Measurements from ENCODE around the gene PCDH12. TPM values are rescaled to one million over a fixed set of nuclear protein-coding genes. Genes with fewer than 3 reads are reported as not detected.

PCDH12 gene
- total and polyA plus RNA-seq, 8 donors = 9.8 to 42.7 (median 37.4) TPM

GRCh38 chr5:141897425-141897824 lies 60.6 kb downstream of the PCDH12 start:
- H3K36me3 ChIP-seq = no peaks in the 10 kb centered on the region
- DNase-seq = no peak
- H3K27ac ChIP-seq = no peak overlapping the region
- H3K9me3 ChIP-seq = no peaks in the 10 kb centered on the region
- TF ChIP-seq, protein P1, sequence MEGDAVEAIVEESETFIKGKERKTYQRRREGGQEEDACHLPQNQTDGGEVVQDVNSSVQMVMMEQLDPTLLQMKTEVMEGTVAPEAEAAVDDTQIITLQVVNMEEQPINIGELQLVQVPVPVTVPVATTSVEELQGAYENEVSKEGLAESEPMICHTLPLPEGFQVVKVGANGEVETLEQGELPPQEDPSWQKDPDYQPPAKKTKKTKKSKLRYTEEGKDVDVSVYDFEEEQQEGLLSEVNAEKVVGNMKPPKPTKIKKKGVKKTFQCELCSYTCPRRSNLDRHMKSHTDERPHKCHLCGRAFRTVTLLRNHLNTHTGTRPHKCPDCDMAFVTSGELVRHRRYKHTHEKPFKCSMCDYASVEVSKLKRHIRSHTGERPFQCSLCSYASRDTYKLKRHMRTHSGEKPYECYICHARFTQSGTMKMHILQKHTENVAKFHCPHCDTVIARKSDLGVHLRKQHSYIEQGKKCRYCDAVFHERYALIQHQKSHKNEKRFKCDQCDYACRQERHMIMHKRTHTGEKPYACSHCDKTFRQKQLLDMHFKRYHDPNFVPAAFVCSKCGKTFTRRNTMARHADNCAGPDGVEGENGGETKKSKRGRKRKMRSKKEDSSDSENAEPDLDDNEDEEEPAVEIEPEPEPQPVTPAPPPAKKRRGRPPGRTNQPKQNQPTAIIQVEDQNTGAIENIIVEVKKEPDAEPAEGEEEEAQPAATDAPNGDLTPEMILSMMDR (IDR thresholded peaks at IDR 0.05) = no peak
- H3K4me3 ChIP-seq = no peak overlapping the region
- H3K27me3 ChIP-seq = peaks cover 0 to 2% of the 10 kb centered on the region in 2 donors
- intact Hi-C loops (cut with DNase I) = no loop called here
- no peak for ATAC-seq
- no peaks in the 10 kb centered on the region for H3K4me1 ChIP-seq

Other genes with a start within 250 kb of the PCDH12 start
- gene PCDH1, start 79.8 kb downstream of the PCDH12 start, total RNA-seq = 10 to 100 TPM; 55.2 to 65.0 TPM
- gene PCDH1, start 79.8 kb downstream of the PCDH12 start, polyA plus RNA-seq (ENCODE audit: insufficient read length in 6 of 6) = 10 to 100 TPM; 23.6 to 38.2 (median 31.8) TPM
- 10 to 100 TPM; 74.1 to 75.1 TPM for gene DELE1, start 34.3 kb downstream of the PCDH12 start, total RNA-seq
- 100 to 1,000 TPM; 142 to 168 (median 154) TPM for gene DELE1, start 34.3 kb downstream of the PCDH12 start, polyA plus RNA-seq (ENCODE audit: insufficient read length in 6 of 6)
- 10 to 100 TPM; 50.1 to 53.8 TPM for gene RNF14, start 10.9 kb upstream of the PCDH12 start, total RNA-seq
- 10 to 100 TPM; 39.8 to 54.6 (median 46.7) TPM for gene RNF14, start 10.9 kb upstream of the PCDH12 start, polyA plus RNA-seq (ENCODE audit: insufficient read length in 6 of 6)
- gene GNPDA1, start 54.8 kb upstream of the PCDH12 start, total RNA-seq = 10 to 100 TPM; 43.5 to 54.6 TPM
- 10 to 100 TPM; 40.2 to 44.9 (median 42.1) TPM for gene GNPDA1, start 54.8 kb upstream of the PCDH12 start, polyA plus RNA-seq (ENCODE audit: insufficient read length in 6 of 6)
- 10 to 100 TPM; 76.5 to 93.1 TPM for gene NDFIP1, start 150.6 kb upstream of the PCDH12 start, total RNA-seq
- gene NDFIP1, start 150.6 kb upstream of the PCDH12 start, polyA plus RNA-seq (ENCODE audit: insufficient read length in 6 of 6) = 100 to 1,000 TPM in 5 of 6 donors, 10 to 100 TPM in 1; 99.2 to 111 (median 105) TPM

Data from left lung (tissue), 10 donors.